HepG2 (cell line): ENCODE results near the gene SUCLG1.

Experiments
- GABPB1 ChIP-seq: IDR thresholded peaks from 2 replicates; pipeline ENCODE4 v1.6.1; 2016; ENCODE audit warnings: mild to moderate bottlenecking, missing genetic modification reagents, moderate library complexity, missing compliant biosample characterization
- MAX ChIP-seq: IDR thresholded peaks from 2 replicates; pipeline ENCODE4 v1.6.1; 2012; ENCODE audit warnings: inconsistent platforms
- MYC ChIP-seq: sonication (generic); formaldehyde crosslinking; IDR thresholded peaks from 2 replicates; pipeline ENCODE4 v1.9.0; 2021; ENCODE audit warnings: missing genetic modification reagents, borderline replicate concordance
- NFRKB ChIP-seq: fragments of 450-650 bp; IDR thresholded peaks from 2 replicates; pipeline ENCODE4 v1.6.1; 2017
- ZNF749 ChIP-seq: sonication (generic); formaldehyde crosslinking; IDR thresholded peaks from 2 replicates; pipeline ENCODE4 v1.8.0; 2022; ENCODE audit warnings: mild to moderate bottlenecking, missing genetic modification reagents, moderate library complexity, borderline replicate concordance
- ZSCAN29 ChIP-seq: sonication (generic); formaldehyde crosslinking; conservative IDR thresholded peaks from 2 replicates; pipeline ENCODE4 v1.4.0; 2020; ENCODE audit warnings: mild to moderate bottlenecking, missing genetic modification reagents
- ZZZ3 ChIP-seq: sonication (generic); formaldehyde crosslinking; IDR thresholded peaks from 2 replicates; pipeline ENCODE4 v1.4.0; 2020; ENCODE audit warnings: missing genetic modification reagents, mild to moderate bottlenecking, borderline replicate concordance
- TF ChIP-seq, protein P1 (sequence below): sonication (generic); formaldehyde crosslinking; IDR thresholded peaks from 2 replicates; pipeline ENCODE4 v1.4.0; 2020; ENCODE audit warnings: missing genetic modification reagents

GRCh38 chr2:84483320-84483719 lies 24.2 kb upstream of the SUCLG1 start:
- TF ChIP-seq ZZZ3 (CRISPR knock-in tag) (no peak), NFRKB (no peak), ZNF749 (CRISPR knock-in tag) (no peak), GABPB1 (CRISPR knock-in tag) (no peak), MYC (no peak), MAX (no peak), ZSCAN29 (CRISPR knock-in tag) (no peak)
- TF ChIP-seq, protein P1, sequence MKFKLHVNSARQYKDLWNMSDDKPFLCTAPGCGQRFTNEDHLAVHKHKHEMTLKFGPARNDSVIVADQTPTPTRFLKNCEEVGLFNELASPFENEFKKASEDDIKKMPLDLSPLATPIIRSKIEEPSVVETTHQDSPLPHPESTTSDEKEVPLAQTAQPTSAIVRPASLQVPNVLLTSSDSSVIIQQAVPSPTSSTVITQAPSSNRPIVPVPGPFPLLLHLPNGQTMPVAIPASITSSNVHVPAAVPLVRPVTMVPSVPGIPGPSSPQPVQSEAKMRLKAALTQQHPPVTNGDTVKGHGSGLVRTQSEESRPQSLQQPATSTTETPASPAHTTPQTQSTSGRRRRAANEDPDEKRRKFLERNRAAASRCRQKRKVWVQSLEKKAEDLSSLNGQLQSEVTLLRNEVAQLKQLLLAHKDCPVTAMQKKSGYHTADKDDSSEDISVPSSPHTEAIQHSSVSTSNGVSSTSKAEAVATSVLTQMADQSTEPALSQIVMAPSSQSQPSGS: no peak
